Right atrium auricular region (tissue), 2 donors: Measurements from ENCODE around the gene CSH1. TPM values are rescaled to one million over a fixed set of nuclear protein-coding genes. Genes with fewer than 3 reads are reported as not detected.
"Not testable (repeated sequence)": the region's sequence is repeated elsewhere in the genome, so short reads cannot be mapped to it uniquely, and the experiment has no call there.

Experiments used
- DNase-seq: peaks from one replicate; pipeline ENCODE4 v3.0.0-alpha.2; 2019; ENCODE audit warnings: low spot score
- H3K27ac ChIP-seq, 2 donors: fragments of 200-600 bp; sonication (generic); 1 replicate in 1 of 2; 2 replicates in 1 of 2; pipeline ENCODE4 v1.5.1; 2016 to 2019
- H3K27me3 ChIP-seq, 2 donors: fragments of 200-600 bp; sonication (generic); one replicate each; pipeline versions ENCODE4 v1.5.1 to v1.6.0; 2017 to 2019
- H3K36me3 ChIP-seq: fragments of 200-600 bp; sonication (generic); one replicate; pipeline ENCODE4 v1.5.1; 2016
- H3K4me1 ChIP-seq, 2 donors: fragments of 200-600 bp; sonication (generic); one replicate each; pipeline versions ENCODE4 v1.5.1 to v1.6.0; 2017 to 2019
- H3K4me3 ChIP-seq, 2 donors: fragments of 200-600 bp; sonication (generic); 1 replicate in 1 of 2; 2 replicates in 1 of 2; pipeline ENCODE4 v1.5.1; 2017 to 2019; ENCODE audit warnings: mild to moderate bottlenecking in 1 of 2, moderate library complexity in 1 of 2
- H3K9me3 ChIP-seq, 2 donors: fragments of 200-600 bp; sonication (generic); one replicate each; pipeline ENCODE4 v1.5.1; 2019
- total RNA-seq, 2 donors: library from RNA; depleted of rRNA; stranded (reverse); fragments of >200 nt; gene quantifications; one replicate each; pipeline ENCODE4 v1.1.0, GENCODE V29; 2016
- TF ChIP-seq, protein P1 (sequence below), 2 donors: fragments of 200-600 bp; sonication (generic); IDR thresholded peaks; one replicate each; pipeline ENCODE4 v1.5.1; 2019; ENCODE audit warnings: antibody characterized with exemption in 2 of 2

The CSH1 gene
- total RNA-seq, 2 donors from 2014 or later = not detected

DNA sequence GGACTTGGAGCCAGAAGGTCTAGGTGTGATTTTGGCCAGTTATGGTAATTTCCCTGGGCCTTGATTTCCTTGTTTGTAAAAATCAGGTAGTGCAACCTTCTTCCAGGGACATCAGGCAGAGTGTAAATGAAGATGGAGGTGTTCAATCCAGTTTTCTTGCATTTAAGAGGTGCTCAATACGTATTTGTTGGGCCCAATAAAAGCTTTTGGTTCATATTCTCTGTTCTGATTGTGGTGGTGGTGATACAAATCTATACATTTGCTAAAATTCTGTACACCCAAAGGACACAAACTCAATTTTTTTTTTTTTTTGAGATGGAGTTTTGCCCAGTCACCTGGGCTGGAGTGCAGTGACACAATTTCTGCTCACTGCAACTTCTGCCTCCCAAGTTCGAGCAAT lies 29.8 kb upstream of the CSH1 start:
- TF ChIP-seq, protein P1, sequence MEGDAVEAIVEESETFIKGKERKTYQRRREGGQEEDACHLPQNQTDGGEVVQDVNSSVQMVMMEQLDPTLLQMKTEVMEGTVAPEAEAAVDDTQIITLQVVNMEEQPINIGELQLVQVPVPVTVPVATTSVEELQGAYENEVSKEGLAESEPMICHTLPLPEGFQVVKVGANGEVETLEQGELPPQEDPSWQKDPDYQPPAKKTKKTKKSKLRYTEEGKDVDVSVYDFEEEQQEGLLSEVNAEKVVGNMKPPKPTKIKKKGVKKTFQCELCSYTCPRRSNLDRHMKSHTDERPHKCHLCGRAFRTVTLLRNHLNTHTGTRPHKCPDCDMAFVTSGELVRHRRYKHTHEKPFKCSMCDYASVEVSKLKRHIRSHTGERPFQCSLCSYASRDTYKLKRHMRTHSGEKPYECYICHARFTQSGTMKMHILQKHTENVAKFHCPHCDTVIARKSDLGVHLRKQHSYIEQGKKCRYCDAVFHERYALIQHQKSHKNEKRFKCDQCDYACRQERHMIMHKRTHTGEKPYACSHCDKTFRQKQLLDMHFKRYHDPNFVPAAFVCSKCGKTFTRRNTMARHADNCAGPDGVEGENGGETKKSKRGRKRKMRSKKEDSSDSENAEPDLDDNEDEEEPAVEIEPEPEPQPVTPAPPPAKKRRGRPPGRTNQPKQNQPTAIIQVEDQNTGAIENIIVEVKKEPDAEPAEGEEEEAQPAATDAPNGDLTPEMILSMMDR (IDR thresholded peaks at IDR 0.05) = no peak
- no peak overlapping the region for H3K4me3 ChIP-seq
- no peaks in the 10 kb centered on the region for H3K36me3 ChIP-seq
- H3K27me3 ChIP-seq = no peaks in the 10 kb centered on the region
- DNase-seq = no peak
- H3K4me1 ChIP-seq = peaks cover 0 to 16% of the 10 kb centered on the region in 2 donors
- no peak overlapping the region for H3K27ac ChIP-seq
- no peaks in the 10 kb centered on the region for H3K9me3 ChIP-seq

DNA sequence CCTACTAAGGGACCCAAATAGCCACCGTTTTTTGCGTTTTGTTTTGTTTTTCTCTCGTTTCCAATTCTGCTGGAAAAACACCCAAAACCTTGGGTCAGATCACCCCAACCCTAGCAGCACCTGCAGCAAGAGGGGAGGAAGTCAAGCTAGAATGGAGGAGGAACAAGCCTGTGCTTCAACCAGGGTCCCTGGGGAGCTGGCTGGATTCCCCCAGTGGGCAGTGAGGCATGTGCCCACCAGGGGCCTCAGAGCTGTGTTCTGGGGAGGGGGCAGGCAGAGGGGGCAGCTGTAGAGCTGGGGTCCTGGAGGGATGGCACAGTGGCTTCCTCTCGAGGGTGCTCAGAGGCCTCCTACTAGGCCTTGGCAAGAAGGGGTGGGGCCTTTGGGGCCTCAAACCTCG lies 29.2 kb upstream of the CSH1 start:
- Histone ChIP-seq H3K9me3 (no peaks in the 10 kb centered on the region), H3K36me3 (no peaks in the 10 kb centered on the region), H3K4me1 (peaks cover 0 to 11% of the 10 kb centered on the region in 2 donors), H3K27ac (no peak overlapping the region), H3K4me3 (no peak overlapping the region), H3K27me3 (no peaks in the 10 kb centered on the region)
- no peak for DNase-seq
- TF ChIP-seq, protein P1 (IDR thresholded peaks at IDR 0.05) = no peak

DNA sequence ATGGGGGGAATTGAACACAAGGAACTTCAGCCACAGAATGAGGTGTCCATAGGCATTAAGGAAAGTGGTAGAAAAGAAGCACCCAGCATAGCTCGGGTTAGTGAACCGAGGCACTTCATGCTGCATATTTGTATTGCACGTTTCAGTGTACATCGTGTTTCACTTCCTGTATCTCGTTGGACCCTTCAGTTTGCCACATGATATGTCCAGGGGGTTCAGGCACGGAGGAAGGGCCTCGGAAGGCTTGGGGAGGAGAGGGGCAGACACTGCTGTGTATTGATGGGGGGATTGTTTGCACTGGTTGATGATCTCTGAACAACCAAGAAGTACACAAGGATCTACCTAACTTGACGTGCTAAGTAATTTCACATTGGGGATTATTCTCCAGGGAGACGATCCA lies 26.0 kb upstream of the CSH1 start:
- H3K9me3 ChIP-seq, H3K27ac ChIP-seq, H3K27me3 ChIP-seq, H3K4me1 ChIP-seq, H3K4me3 ChIP-seq, H3K36me3 ChIP-seq, DNase-seq: not testable (repeated sequence)

DNA sequence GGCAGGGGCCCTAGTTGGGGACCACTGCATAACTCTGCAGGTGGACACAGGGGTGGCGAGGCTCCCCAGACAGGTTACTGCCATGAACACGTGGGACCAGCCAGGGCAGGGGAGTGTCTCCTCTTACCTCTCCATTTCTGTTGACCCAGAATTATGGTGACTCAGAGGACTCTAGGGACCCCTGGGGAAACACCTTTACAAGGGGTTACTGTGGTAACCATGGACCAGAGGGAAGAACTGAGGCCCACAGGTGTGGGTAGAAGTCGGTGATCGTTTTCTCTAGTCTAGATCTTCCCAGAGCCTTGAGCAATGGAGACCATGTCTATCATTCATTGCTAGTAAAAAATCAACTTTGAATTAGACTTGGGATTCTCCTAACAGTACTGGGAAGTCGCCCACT lies 24.4 kb upstream of the CSH1 start:
- H3K27me3 ChIP-seq, H3K27ac ChIP-seq, H3K4me1 ChIP-seq, H3K36me3 ChIP-seq, H3K9me3 ChIP-seq, DNase-seq, H3K4me3 ChIP-seq: not testable (repeated sequence)

DNA sequence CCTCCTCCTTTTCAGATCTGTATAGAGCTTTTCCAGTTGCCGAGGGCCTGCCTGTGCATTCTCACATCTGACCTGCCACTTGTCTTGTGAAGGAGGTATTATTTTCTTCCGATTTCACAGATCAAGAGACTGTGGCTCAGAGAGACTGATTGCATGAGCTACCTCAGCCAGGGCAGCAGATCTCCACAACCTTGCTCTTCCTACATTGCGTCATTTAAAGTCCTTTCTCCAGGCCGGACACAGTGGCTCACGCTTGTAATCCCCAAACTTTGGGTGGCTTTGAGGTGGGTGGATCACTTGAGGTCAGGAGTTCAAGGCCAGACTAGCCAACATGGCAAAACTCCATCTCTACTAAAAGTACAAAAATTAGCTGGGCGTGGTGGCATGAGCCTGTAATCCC lies 23.7 kb upstream of the CSH1 start:
- H3K36me3 ChIP-seq, H3K4me3 ChIP-seq, DNase-seq, H3K9me3 ChIP-seq, H3K27me3 ChIP-seq, H3K27ac ChIP-seq, H3K4me1 ChIP-seq: not testable (repeated sequence)

DNA sequence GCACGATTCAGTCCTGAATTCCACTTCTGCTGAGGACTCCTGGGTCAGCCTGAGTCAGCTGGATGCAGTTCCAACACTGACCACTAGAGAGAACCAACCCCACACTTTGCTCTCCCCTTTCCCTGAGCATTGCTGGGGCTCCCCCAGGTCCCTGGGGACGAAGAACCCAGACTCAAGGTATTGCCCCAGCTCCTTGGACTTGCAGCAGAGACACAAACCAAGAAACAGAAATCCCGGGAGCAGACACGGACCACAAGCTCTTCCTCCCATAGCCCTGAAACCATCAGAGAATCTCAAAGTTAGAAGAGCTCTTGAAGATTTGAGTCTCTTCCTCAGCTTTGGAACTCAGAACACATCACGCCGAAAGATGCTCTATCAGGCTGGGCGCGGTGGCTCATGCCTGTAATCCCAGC lies 22.9 kb upstream of the CSH1 start:
- Histone ChIP-seq H3K9me3 (no peaks in the 10 kb centered on the region), H3K27ac (no peak overlapping the region), H3K4me3 (no peak overlapping the region), H3K27me3 (no peaks in the 10 kb centered on the region), H3K4me1 (peaks cover 0 to 7% of the 10 kb centered on the region in 2 donors), H3K36me3 (no peaks in the 10 kb centered on the region)
- DNase-seq = peak; percentile 65
- TF ChIP-seq, protein P1 (IDR thresholded peaks at IDR 0.05) = peak; percentile 95 to 96

DNA sequence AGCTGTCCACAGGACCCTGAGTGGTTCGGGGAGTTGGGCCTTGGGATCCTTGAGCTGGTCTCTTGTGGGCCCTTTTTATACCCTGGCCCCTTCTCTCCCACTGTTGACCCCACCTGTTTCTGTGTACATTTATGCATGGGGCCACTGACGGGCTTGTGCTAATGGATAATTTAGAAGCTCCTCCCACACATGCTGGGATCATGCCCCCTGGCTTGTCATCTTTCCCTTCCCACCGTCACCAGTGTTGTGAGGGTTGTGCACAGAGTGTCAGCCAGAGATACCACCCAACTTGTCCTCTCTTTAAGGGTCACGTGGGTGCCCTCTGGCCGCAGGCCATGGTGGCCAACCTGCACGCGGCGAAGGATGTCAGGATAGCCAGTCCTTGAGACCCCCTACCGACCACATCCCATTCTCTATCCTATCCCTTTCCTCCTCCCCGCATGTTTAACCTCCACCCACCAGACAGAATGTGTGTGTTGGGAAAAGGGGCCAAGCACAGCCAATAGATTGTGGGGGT lies 22.5 kb upstream of the CSH1 start, which contains the start of gene GH1:
GH1 (minus strand) TSS at position 51 of the 517 bp plus-strand sequence. CDS start 63 bp downstream, outside the sequence.
- H3K4me3 ChIP-seq, DNase-seq, H3K36me3 ChIP-seq, H3K27ac ChIP-seq, H3K4me1 ChIP-seq, H3K9me3 ChIP-seq, H3K27me3 ChIP-seq: not testable (repeated sequence)

DNA sequence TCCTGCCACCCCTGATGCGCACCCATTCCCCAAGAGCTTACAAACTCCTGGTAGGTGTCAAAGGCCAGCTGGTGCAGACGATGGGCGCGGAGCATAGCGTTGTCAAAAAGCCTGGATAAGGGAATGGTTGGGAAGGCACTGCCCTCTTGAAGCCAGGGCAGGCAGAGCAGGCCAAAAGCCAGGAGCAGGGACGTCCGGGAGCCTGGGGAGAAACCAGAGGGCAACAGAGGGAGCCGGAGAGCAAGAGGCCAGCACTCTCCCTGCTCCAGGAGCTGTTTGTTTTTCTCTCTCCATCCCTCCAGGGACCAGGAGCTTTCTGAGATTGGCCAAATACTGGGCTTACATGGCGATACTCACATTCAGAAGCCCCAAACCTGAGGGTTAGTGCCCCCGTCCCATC lies 21.9 kb upstream of the CSH1 start:
- H3K9me3 ChIP-seq = no peaks in the 10 kb centered on the region
- H3K4me1 ChIP-seq = peaks cover 0 to 7% of the 10 kb centered on the region in 2 donors
- H3K27me3 ChIP-seq = no peaks in the 10 kb centered on the region
- H3K4me3 ChIP-seq = no peak overlapping the region
- no peak for DNase-seq
- TF ChIP-seq, protein P1 (IDR thresholded peaks at IDR 0.05) = no peak
- H3K36me3 ChIP-seq = no peaks in the 10 kb centered on the region
- no peak overlapping the region for H3K27ac ChIP-seq
